IMR-90 (cell line): ENCODE measurements around the gene TCP1. TPM values are rescaled to one million over a fixed set of nuclear protein-coding genes. Genes with fewer than 3 reads are reported as not detected.
"Not testable (repeated sequence)": the region's sequence is repeated elsewhere in the genome, so short reads cannot be mapped to it uniquely, and the experiment has no call there.

Source experiments
- ATAC-seq: fragments of 200-7000 bp; cut with Tn5 transposase; 2 replicates; pipeline ENCODE4 v1.9.1; 2020; ENCODE audit warnings: low read depth, mild to moderate bottlenecking, moderate library complexity
- BruUV-seq: library from RNA; stranded (reverse); fragments of 400-500 nt; replicated peaks from 2 replicates; lab custom pipeline; 2021; lab: Mats Ljungman, UMichigan
- CTCF ChIA-PET: fragments of 300-600 bp; formaldehyde crosslinking; extraction: SDS; loops from one replicate; lab custom pipeline; 2021; ENCODE audit warnings: antibody characterized with exemption; lab: Yijun Ruan, JAX
- POLR2A ChIA-PET: fragments of 300-600 bp; sonication (Branson Sonifier 250); formaldehyde crosslinking; loops from one replicate; lab custom pipeline; 2022; ENCODE audit warnings: antibody characterized with exemption; ENCODE audit not compliant: unreplicated experiment; lab: Charles Lee
- DNase-seq: peaks from one replicate; pipeline ENCODE4 v3.0.0; 2013
- H2AFZ ChIP-seq: replicated peaks from 2 replicates; pipeline ENCODE3; 2013; ENCODE audit warnings: low read length, mild to moderate bottlenecking; ENCODE audit not compliant: poor library complexity
- H2AK5ac ChIP-seq: 2 replicates; pipeline ENCODE4 v1.6.1; 2013; ENCODE audit warnings: low read depth, low read length, inconsistent platforms
- H2AK9ac ChIP-seq: replicated peaks from 2 replicates; pipeline ENCODE3; 2013; ENCODE audit warnings: mild to moderate bottlenecking, low read depth, low read length, moderate library complexity; ENCODE audit not compliant: poor library complexity
- H2BK120ac ChIP-seq: 2 replicates; pipeline ENCODE4 v1.6.1; 2013; ENCODE audit warnings: low read depth, low read length, inconsistent platforms
- H2BK15ac ChIP-seq: 3 replicates; pipeline ENCODE4 v1.6.1; 2013; ENCODE audit warnings: low read depth, low read length, inconsistent platforms
- H2BK20ac ChIP-seq: 2 replicates; pipeline ENCODE4 v1.6.1; 2013; ENCODE audit warnings: low read depth, mild to moderate bottlenecking, inconsistent platforms, low read length, moderate library complexity
- H2BK5ac ChIP-seq: 2 replicates; pipeline ENCODE4 v1.6.1; 2013; ENCODE audit warnings: mild to moderate bottlenecking, low read depth, low read length, inconsistent platforms; ENCODE audit not compliant: poor library complexity, severe bottlenecking
- H3K14ac ChIP-seq: replicated peaks from 2 replicates; pipeline ENCODE4 v1.6.1; 2013; ENCODE audit warnings: low read depth, low read length, inconsistent platforms
- H3K18ac ChIP-seq: 2 replicates; pipeline ENCODE4 v1.6.1; 2013; ENCODE audit warnings: low read depth, low read length, control low read depth
- H3K23ac ChIP-seq: 2 replicates; pipeline ENCODE4 v1.6.1; 2013; ENCODE audit warnings: low read depth, low read length, inconsistent platforms
- H3K27ac ChIP-seq: 2 replicates; pipeline ENCODE4 v1.5.1; 2013; ENCODE audit warnings: mild to moderate bottlenecking, control low read depth, low read length; ENCODE audit not compliant: insufficient read depth
- H3K27me3 ChIP-seq: 2 replicates; pipeline ENCODE4 v1.6.1; 2013; ENCODE audit warnings: low read length; ENCODE audit not compliant: control insufficient read depth, insufficient read depth
- H3K36me3 ChIP-seq: 2 replicates; pipeline ENCODE4 v1.6.1; 2013; ENCODE audit warnings: low read length, mixed read lengths; ENCODE audit not compliant: control insufficient read depth, insufficient read depth
- H3K4ac ChIP-seq: 2 replicates; pipeline ENCODE4 v1.6.1; 2013; ENCODE audit warnings: low read depth, low read length, inconsistent platforms
- H3K4me1 ChIP-seq: 2 replicates; pipeline ENCODE4 v1.6.1; 2013; ENCODE audit warnings: low read length, mixed read lengths; ENCODE audit not compliant: control insufficient read depth, insufficient read depth
- H3K4me2 ChIP-seq: 2 replicates; pipeline ENCODE4 v1.6.1; 2013; ENCODE audit warnings: low read depth, mild to moderate bottlenecking, control low read depth, low read length, moderate library complexity
- H3K4me3 ChIP-seq: 2 replicates; pipeline ENCODE4 v1.5.1; 2013; ENCODE audit warnings: low read depth, mild to moderate bottlenecking, control low read depth, low read length, moderate library complexity; ENCODE audit not compliant: insufficient read depth
- H3K56ac ChIP-seq: 2 replicates; pipeline ENCODE4 v1.6.1; 2013; ENCODE audit warnings: low read length, inconsistent platforms; ENCODE audit not compliant: insufficient read depth; ENCODE audit errors: extremely low read depth
- H3K79me1 ChIP-seq, 2 experiments: 2 replicates each; pipeline ENCODE4 v1.6.1; 2013; ENCODE audit warnings: low read length in 2 of 2, inconsistent platforms in 1 of 2, low read depth in 1 of 2
- H3K9ac ChIP-seq: 2 replicates; pipeline ENCODE4 v1.6.1; 2013; ENCODE audit warnings: low read depth, low read length, control low read depth
- H3K9me1 ChIP-seq: 2 replicates; pipeline ENCODE4 v1.6.1; 2013; ENCODE audit warnings: low read length, inconsistent platforms; ENCODE audit not compliant: insufficient read depth
- H3K9me3 ChIP-seq: 2 replicates; pipeline ENCODE4 v1.6.1; 2013; ENCODE audit warnings: low read length; ENCODE audit not compliant: control insufficient read depth, insufficient read depth
- H4K20me1 ChIP-seq: 2 replicates; pipeline ENCODE4 v1.6.1; 2013; ENCODE audit warnings: low read length, inconsistent platforms; ENCODE audit not compliant: insufficient read depth
- H4K5ac ChIP-seq: 2 replicates; pipeline ENCODE4 v1.6.1; 2013; ENCODE audit warnings: mild to moderate bottlenecking, low read depth, low read length, control low read depth
- H4K8ac ChIP-seq, 2 experiments: 2 replicates each; pipeline ENCODE4 v1.6.1; 2013; ENCODE audit warnings: low read depth in 2 of 2, low read length in 2 of 2, control low read depth in 1 of 2, inconsistent platforms in 1 of 2
- H4K91ac ChIP-seq: 2 replicates; pipeline ENCODE4 v1.6.1; 2013; ENCODE audit warnings: low read depth, low read length, inconsistent platforms; ENCODE audit not compliant: insufficient read depth
- CEBPB ChIP-seq: IDR thresholded peaks from 2 replicates; pipeline ENCODE4 v1.6.1; 2012; ENCODE audit warnings: low read depth, low read length, improper control_type of control experiment
- MAZ ChIP-seq: IDR thresholded peaks from 2 replicates; pipeline ENCODE4 v1.6.1; 2012; ENCODE audit warnings: low read depth, mild to moderate bottlenecking, low read length, improper control_type of control experiment, moderate library complexity, borderline replicate concordance
- WGBS, 2 experiments: methylation state at CpG; one replicate each; pipeline versions ENCODE4 v1.1.5 to v1.1.7; 2013; ENCODE audit warnings: missing lambda C conversion rate in 2 of 2; ENCODE audit not compliant: insufficient read length in 1 of 2; ENCODE audit errors: extremely low coverage in 2 of 2; 5-methylcytosine and 5-hydroxymethylcytosine counted together
- dilution Hi-C: fragments of 300-500 bp; cut with HindIII; formaldehyde crosslinking; loops from one replicate; pipeline ENCODE4 v1.14.3; 2018; ENCODE audit warnings: low sequenced_read_pairs; ENCODE audit not compliant: unreplicated experiment
- in situ Hi-C: fragments of 300-500 bp; cut with MboI; formaldehyde crosslinking; loops from 3 replicates; pipeline ENCODE4 v1.14.3; 2019; ENCODE audit warnings: low sequenced_read_pairs, inconsistent platforms, mixed read lengths
- intact Hi-C: fragments of 100-400 bp; cut with micrococcal nuclease; formaldehyde crosslinking; loops from 2 replicates; pipeline ENCODE4 v1.10.0; 2022
- polyA plus RNA-seq, 3 experiments: library from polyadenylated mRNA; depleted of rRNA; stranded (reverse); fragments of >200 nt; gene quantifications; 2 replicates each; pipeline ENCODE4 v1.2.3, GENCODE V29; 2012; ENCODE audit warnings: low replicate concordance in 1 of 3
- total RNA-seq: library from RNA; depleted of rRNA; stranded (reverse); fragments of >200 nt; gene quantifications from 2 replicates; pipeline ENCODE4 v1.2.3, GENCODE V29; 2012

Gene TCP1
- total and polyA plus RNA-seq, 2 of the 4 experiments (the other 2 are of a cell fraction), result 119 to 576 TPM

GRCh38 chr6:159826004-159826403, 36.6 kb upstream of the TCP1 start:
- H4K5ac ChIP-seq, result no peak overlapping the region
- in situ Hi-C loops, result no loop called here
- CTCF ChIA-PET, result no interaction called here

GRCh38 chr6:159824690-159825089, 35.3 kb upstream of the TCP1 start:
- H3K4ac ChIP-seq, BruUV-seq, H3K4me1 ChIP-seq, H2AK9ac ChIP-seq, H4K91ac ChIP-seq, H3K9me3 ChIP-seq, H3K27ac ChIP-seq, CTCF ChIA-PET, H3K27me3 ChIP-seq, POLR2A ChIA-PET, DNase-seq, H2BK15ac ChIP-seq, H2BK20ac ChIP-seq, H3K18ac ChIP-seq, intact Hi-C loops, dilution Hi-C loops, H3K4me2 ChIP-seq, H3K9ac ChIP-seq, ATAC-seq, H3K14ac ChIP-seq, H4K20me1 ChIP-seq, H3K9me1 ChIP-seq, H4K5ac ChIP-seq, H3K23ac ChIP-seq, H2AK5ac ChIP-seq, H2BK5ac ChIP-seq, H3K36me3 ChIP-seq, H3K79me1 ChIP-seq, H3K4me3 ChIP-seq, H3K56ac ChIP-seq, H2AFZ ChIP-seq, H2BK120ac ChIP-seq, H4K8ac ChIP-seq: not testable (repeated sequence)
- in situ Hi-C loops, result loop anchor here (25.0 kb wide), 1 partner anchor 637 kb away; no protein-coding TSS in a partner anchor
- no CpG with 5 or more reads among the region's 9 CpGs for whole genome bisulfite sequencing, 2 experiments

More at GRCh38 chr6:159826004-159826403, 36.6 kb upstream of the TCP1 start:
- Histone ChIP-seq H3K27me3 (peaks cover 2% of the 10 kb centered on the region; the same call in 1 of the 2 replicates), H3K9ac (no peak overlapping the region), H2BK15ac (no peak overlapping the region), H2AK9ac (no peak overlapping the region), H2BK5ac (no peak overlapping the region), H3K79me1 (no peaks in the 10 kb centered on the region), H3K9me3 (peaks cover 2% of the 10 kb centered on the region; the same call in 1 of the 2 replicates), H3K36me3 (no peaks in the 10 kb centered on the region), H2AFZ (no peak overlapping the region), H3K23ac (no peak overlapping the region), H3K14ac (no peak overlapping the region), H3K56ac (no peak overlapping the region), H3K9me1 (peaks cover 3% of the 10 kb centered on the region; the same call in 1 of the 2 replicates), H3K4me2 (no peak overlapping the region), H4K8ac (no peak overlapping the region), H3K18ac (no peak overlapping the region), H3K4me1 (peaks cover 4% of the 10 kb centered on the region; the same call in 1 of the 2 replicates), H2AK5ac (no peak overlapping the region), H2BK20ac (no peak overlapping the region), H3K27ac (no peak overlapping the region), H4K20me1 (no peaks in the 10 kb centered on the region), H4K91ac (no peak overlapping the region), H3K4me3 (no peak overlapping the region), H3K4ac (no peak overlapping the region), H2BK120ac (no peak overlapping the region)
- 33% methylated on average over 1 of the region's 13 CpGs; no CpG with 5 or more reads in 1 of the 2 experiments for WGBS, 2 experiments
- POLR2A ChIA-PET, result no interaction called here
- DNase-seq (no peak), ATAC-seq (no peak)
- BruUV-seq, result no TSS peak
- TF ChIP-seq CEBPB (no peak), MAZ (no peak)
- dilution Hi-C loops, result no loop called here
- intact Hi-C loops, result no loop called here
